HEK293 (cell line): ENCODE measurements around the gene NFKBIB.

Experiments used
- CTCF ChIA-PET: fragments of 350-600 bp; formaldehyde crosslinking; extraction: SDS; loops from one replicate; lab custom pipeline; 2021; ENCODE audit warnings: antibody characterized with exemption; lab: Yijun Ruan, JAX
- POLR2A ChIA-PET: fragments of 300-600 bp; formaldehyde crosslinking; extraction: SDS; loops from one replicate; lab custom pipeline; 2020; ENCODE audit warnings: antibody characterized with exemption, inconsistent platforms; lab: Yijun Ruan, JAX
- H3K27ac ChIP-seq: fragments of 200-500 bp; sonication (Bioruptor generic); 2 replicates; pipeline ENCODE4 v1.5.1; 2014; ENCODE audit warnings: low read depth, low read length, control low read depth, inconsistent platforms; ENCODE audit errors: extremely low read depth
- H3K36me3 ChIP-seq, 2 experiments: fragments of 200-500 bp in 1 of 2; sonication (Bioruptor generic) in 1 of 2; 1 replicate in 1 of 2; 2 replicates in 1 of 2; pipeline ENCODE4 v1.5.1; 2014 to 2017; ENCODE audit warnings: inconsistent platforms in 2 of 2, low read length in 2 of 2; ENCODE audit not compliant: control insufficient read depth in 2 of 2, insufficient read depth in 1 of 2
- H3K4me1 ChIP-seq: fragments of 200-500 bp; sonication (Bioruptor generic); 2 replicates; pipeline ENCODE4 v1.5.1; 2014; ENCODE audit warnings: mild to moderate bottlenecking, low read length, inconsistent platforms; ENCODE audit not compliant: control insufficient read depth, insufficient read depth
- H3K4me3 ChIP-seq: 2 replicates; pipeline ENCODE4 v1.5.1; 2011; ENCODE audit warnings: low read depth, mild to moderate bottlenecking, control low read depth, low read length, moderate library complexity
- H3K9me3 ChIP-seq: fragments of 200-500 bp; sonication (Bioruptor generic); 2 replicates; pipeline ENCODE4 v1.5.1; 2014; ENCODE audit warnings: low read depth, low read length, inconsistent platforms; ENCODE audit not compliant: control insufficient read depth, insufficient read depth
- BCL11A ChIP-seq: fragments of 450-650 bp; formaldehyde crosslinking; IDR thresholded peaks from 2 replicates; pipeline ENCODE4 v1.5.1; 2016; ENCODE audit warnings: low read depth, missing biosample characterization, missing genetic modification characterization
- FEZF1 ChIP-seq: fragments of 450-650 bp; formaldehyde crosslinking; IDR thresholded peaks from 2 replicates; pipeline ENCODE4 v1.5.1; 2016; ENCODE audit warnings: missing biosample characterization, missing genetic modification characterization
- GLIS2 ChIP-seq: fragments of 450-650 bp; formaldehyde crosslinking; IDR thresholded peaks from 2 replicates; pipeline ENCODE4 v1.5.1; 2016; ENCODE audit warnings: missing biosample characterization, missing genetic modification characterization
- MEIS1 ChIP-seq: sonication (generic); formaldehyde crosslinking; IDR thresholded peaks from 2 replicates; pipeline ENCODE4 v1.8.1; 2022; ENCODE audit warnings: missing genetic modification reagents, mild to moderate bottlenecking, borderline replicate concordance
- MZF1 ChIP-seq: fragments of 450-650 bp; formaldehyde crosslinking; IDR thresholded peaks from 2 replicates; pipeline ENCODE4 v1.5.1; 2017; ENCODE audit warnings: missing biosample characterization, missing genetic modification characterization, borderline replicate concordance
- OSR2 ChIP-seq: fragments of 450-650 bp; formaldehyde crosslinking; IDR thresholded peaks from 2 replicates; pipeline ENCODE4 v1.5.1; 2016; ENCODE audit warnings: missing biosample characterization, missing genetic modification characterization
- SP2 ChIP-seq: fragments of 450-650 bp; formaldehyde crosslinking; IDR thresholded peaks from 2 replicates; pipeline ENCODE4 v1.5.1; 2016; ENCODE audit warnings: missing biosample characterization, missing genetic modification characterization
- SP7 ChIP-seq: fragments of 450-650 bp; formaldehyde crosslinking; IDR thresholded peaks from 2 replicates; pipeline ENCODE4 v1.5.1; 2016; ENCODE audit warnings: missing biosample characterization, missing genetic modification characterization
- TRIM28 ChIP-seq: IDR thresholded peaks from 2 replicates; pipeline ENCODE4 v1.6.1; 2011; ENCODE audit warnings: low read length, control low read depth, borderline replicate concordance
- YY2 ChIP-seq: fragments of 450-650 bp; formaldehyde crosslinking; IDR thresholded peaks from 2 replicates; pipeline ENCODE4 v1.5.1; 2016; ENCODE audit warnings: missing biosample characterization, missing genetic modification characterization
- ZBTB48 ChIP-seq: fragments of 450-650 bp; formaldehyde crosslinking; IDR thresholded peaks from 2 replicates; pipeline ENCODE4 v1.5.1; 2016; ENCODE audit warnings: missing biosample characterization, missing genetic modification characterization
- ZNF16 ChIP-seq: fragments of 450-650 bp; formaldehyde crosslinking; IDR thresholded peaks from 2 replicates; pipeline ENCODE4 v1.5.1; 2016; ENCODE audit warnings: low read depth, missing biosample characterization, missing genetic modification characterization
- ZNF19 ChIP-seq: fragments of 450-650 bp; formaldehyde crosslinking; IDR thresholded peaks from 2 replicates; pipeline ENCODE4; 2016; ENCODE audit warnings: missing biosample characterization, missing genetic modification characterization, low read depth
- ZNF202 ChIP-seq: fragments of 450-650 bp; formaldehyde crosslinking; IDR thresholded peaks from 2 replicates; pipeline ENCODE4 v1.5.1; 2016; ENCODE audit warnings: missing biosample characterization, missing genetic modification characterization, borderline replicate concordance
- ZNF37A ChIP-seq: fragments of 450-650 bp; IDR thresholded peaks from 2 replicates; pipeline ENCODE4 v1.5.1; 2018; ENCODE audit warnings: missing biosample characterization, missing genetic modification characterization
- ZNF426 ChIP-seq: fragments of 450-650 bp; formaldehyde crosslinking; IDR thresholded peaks from 2 replicates; pipeline ENCODE4 v1.5.1; 2017; ENCODE audit warnings: missing biosample characterization, missing genetic modification characterization, mild to moderate bottlenecking, inconsistent platforms, moderate library complexity
- ZNF600 ChIP-seq: fragments of 450-650 bp; formaldehyde crosslinking; IDR thresholded peaks from 2 replicates; pipeline ENCODE4 v1.5.1; 2016; ENCODE audit warnings: missing biosample characterization, missing genetic modification characterization
- ZNF626 ChIP-seq: fragments of 450-650 bp; sonication (Bioruptor Pico); formaldehyde crosslinking; IDR thresholded peaks from 2 replicates; pipeline ENCODE4 v1.5.1; 2018; ENCODE audit warnings: missing biosample characterization, missing genetic modification characterization, inconsistent platforms
- ZNF701 ChIP-seq: fragments of 450-650 bp; formaldehyde crosslinking; IDR thresholded peaks from 2 replicates; pipeline ENCODE4 v1.5.1; 2016; ENCODE audit warnings: missing biosample characterization, missing genetic modification characterization
- ZNF707 ChIP-seq: fragments of 450-650 bp; formaldehyde crosslinking; IDR thresholded peaks from 2 replicates; pipeline ENCODE4 v1.5.1; 2016; ENCODE audit warnings: missing biosample characterization, missing genetic modification characterization
- ZNF843 ChIP-seq: fragments of 450-650 bp; formaldehyde crosslinking; IDR thresholded peaks from 2 replicates; pipeline ENCODE4 v1.5.1; 2016; ENCODE audit warnings: missing biosample characterization, missing genetic modification characterization
- TF ChIP-seq, protein P1 (sequence below): fragments of 450-650 bp; formaldehyde crosslinking; IDR thresholded peaks from 2 replicates; pipeline ENCODE4 v1.5.1; 2016; ENCODE audit warnings: missing biosample characterization, missing genetic modification characterization
- TF ChIP-seq, protein P2 (sequence below): fragments of 450-650 bp; formaldehyde crosslinking; IDR thresholded peaks from 2 replicates; pipeline ENCODE4 v1.5.1; 2017; ENCODE audit warnings: missing biosample characterization, missing genetic modification characterization
- TF ChIP-seq, protein P3 (sequence below): fragments of 450-650 bp; formaldehyde crosslinking; IDR thresholded peaks from 2 replicates; pipeline ENCODE4 v1.5.1; 2016; ENCODE audit warnings: missing biosample characterization, missing genetic modification characterization
- TF ChIP-seq, protein P4 (sequence below): fragments of 450-650 bp; formaldehyde crosslinking; IDR thresholded peaks from 2 replicates; pipeline ENCODE4 v1.5.1; 2017; ENCODE audit warnings: missing biosample characterization, missing genetic modification characterization
- TF ChIP-seq, protein P5 (sequence below): fragments of 450-650 bp; formaldehyde crosslinking; IDR thresholded peaks from 2 replicates; pipeline ENCODE4 v1.5.1; 2016; ENCODE audit warnings: missing biosample characterization, missing genetic modification characterization
- TF ChIP-seq, protein P6 (sequence below): fragments of 450-650 bp; formaldehyde crosslinking; IDR thresholded peaks from 2 replicates; pipeline ENCODE4 v1.5.1; 2016; ENCODE audit warnings: missing biosample characterization, missing genetic modification characterization

The NFKBIB gene

DNA sequence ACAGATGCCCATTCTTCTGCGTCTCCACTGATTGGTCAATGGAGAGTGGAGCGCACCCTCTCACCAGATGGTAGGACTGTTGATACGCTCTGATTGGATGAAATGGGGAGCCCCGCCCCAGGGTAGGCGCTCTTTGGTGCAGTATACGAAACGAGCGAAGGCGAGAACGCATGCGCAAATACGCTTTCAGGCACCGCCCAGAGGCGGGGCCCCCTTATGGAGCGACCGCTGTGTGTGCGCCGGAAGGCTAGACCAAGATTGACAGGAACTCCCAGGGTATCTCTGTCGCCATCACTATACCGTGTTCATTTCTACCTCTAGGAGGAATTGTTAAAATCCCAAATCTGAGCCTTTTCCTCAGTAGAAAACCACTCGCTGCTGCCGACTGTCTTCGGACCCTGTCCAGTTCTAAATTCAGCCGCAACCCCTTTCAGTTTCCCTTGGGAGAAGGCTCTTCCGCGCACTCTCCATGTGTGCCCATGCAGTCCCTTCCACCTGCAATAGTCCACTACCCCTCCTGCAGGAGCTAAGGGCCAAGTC is 49.3 kb upstream of the NFKBIB start (continued):
- TF ChIP-seq ZNF707 (tag by site-specific recombination) (no peak), TRIM28 (no peak), ZNF426 (tag by site-specific recombination) (no peak), ZBTB48 (tag by site-specific recombination) (peak; percentile 99; the same call in 1 of the 2 replicates), ZNF626 (tag by site-specific recombination) (no peak), ZNF202 (tag by site-specific recombination) (no peak), SP7 (peak; percentile 69), ZNF843 (peak; percentile 77)

DNA sequence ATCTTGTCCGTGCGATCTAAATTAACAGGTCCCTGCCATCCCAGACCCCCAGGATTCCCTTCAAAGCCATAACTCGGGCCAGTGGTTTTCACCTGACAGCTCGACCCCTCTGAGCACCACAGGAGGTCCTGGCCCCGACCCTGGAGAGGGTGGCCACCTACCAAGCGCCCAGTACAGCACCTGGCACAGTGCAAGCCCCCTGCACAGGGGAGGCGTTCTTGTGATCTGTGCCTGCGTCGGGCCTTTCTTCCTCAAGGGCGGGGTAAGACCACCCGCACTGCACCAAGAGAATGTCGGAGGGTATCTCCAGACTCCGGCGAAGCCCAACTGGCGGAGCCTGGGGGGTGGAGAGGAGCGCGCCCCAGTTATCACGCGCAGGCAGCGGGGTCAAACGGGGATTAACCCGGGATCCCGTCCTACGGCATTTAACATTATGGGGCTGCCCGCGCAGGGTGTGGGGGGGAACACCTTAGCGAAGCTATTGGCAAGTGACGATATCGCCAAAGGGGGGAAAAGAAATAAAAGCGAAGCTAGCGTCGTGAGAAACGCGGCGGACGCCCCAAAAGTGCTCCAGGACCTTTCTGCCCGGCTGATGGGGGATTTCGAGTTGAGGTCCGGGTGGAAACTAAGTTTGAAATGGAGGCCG is 48.7 kb upstream of the NFKBIB start:
- Histone ChIP-seq H3K4me1 (peaks cover 32% of the 10 kb centered on the region), H3K27ac (peak overlapping the region; percentile 96), H3K36me3 (peaks cover 28 to 30% of the 10 kb centered on the region in 2 experiments), H3K9me3 (no peaks in the 10 kb centered on the region), H3K4me3 (peak overlapping the region; percentile 60)
- CTCF ChIA-PET: interaction anchor here (0.6 to 4.1 kb wide), 7 partner anchors 20 to 1905 kb away, joined by 3 to 33 read pairs (median 4); partner anchors contain the start of genes ECH1, MRPS12 and SARS2
- POLR2A ChIA-PET: interaction anchor here (0.6 to 2.3 kb wide), 17 partner anchors 9 to 585 kb away, joined by 3 to 15 read pairs (median 3); partner anchors contain the start of genes ECH1, EIF3K, GGN and MRPS12
- TF ChIP-seq BCL11A (tag by site-specific recombination) (peak; percentile 25; the same call in 1 of the 2 replicates), OSR2 (tag by site-specific recombination) (peak; percentile 50; the same call in 1 of the 2 replicates), YY2 (tag by site-specific recombination) (no peak), MEIS1 (CRISPR knock-in tag) (no peak), FEZF1 (tag by site-specific recombination) (0 out of 2 replicates have a peak, but pooled peaks have one; percentile 24), GLIS2 (tag by site-specific recombination) (peak; percentile 98), SP2 (tag by site-specific recombination) (no peak; the same call in 1 of the 2 replicates), ZNF16 (no peak), ZNF19 (tag by site-specific recombination) (no peak), ZNF600 (peak; percentile 87), ZNF37A (no peak), MZF1 (peak; percentile 20; the same call in 1 of the 2 replicates), ZNF701 (tag by site-specific recombination) (0 out of 2 replicates have a peak, but pooled peaks have one; percentile 12)
- TF ChIP-seq, protein P1, sequence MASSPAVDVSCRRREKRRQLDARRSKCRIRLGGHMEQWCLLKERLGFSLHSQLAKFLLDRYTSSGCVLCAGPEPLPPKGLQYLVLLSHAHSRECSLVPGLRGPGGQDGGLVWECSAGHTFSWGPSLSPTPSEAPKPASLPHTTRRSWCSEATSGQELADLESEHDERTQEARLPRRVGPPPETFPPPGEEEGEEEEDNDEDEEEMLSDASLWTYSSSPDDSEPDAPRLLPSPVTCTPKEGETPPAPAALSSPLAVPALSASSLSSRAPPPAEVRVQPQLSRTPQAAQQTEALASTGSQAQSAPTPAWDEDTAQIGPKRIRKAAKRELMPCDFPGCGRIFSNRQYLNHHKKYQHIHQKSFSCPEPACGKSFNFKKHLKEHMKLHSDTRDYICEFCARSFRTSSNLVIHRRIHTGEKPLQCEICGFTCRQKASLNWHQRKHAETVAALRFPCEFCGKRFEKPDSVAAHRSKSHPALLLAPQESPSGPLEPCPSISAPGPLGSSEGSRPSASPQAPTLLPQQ: no peak; the same call in none of the 2 replicates
- TF ChIP-seq, protein P2, sequence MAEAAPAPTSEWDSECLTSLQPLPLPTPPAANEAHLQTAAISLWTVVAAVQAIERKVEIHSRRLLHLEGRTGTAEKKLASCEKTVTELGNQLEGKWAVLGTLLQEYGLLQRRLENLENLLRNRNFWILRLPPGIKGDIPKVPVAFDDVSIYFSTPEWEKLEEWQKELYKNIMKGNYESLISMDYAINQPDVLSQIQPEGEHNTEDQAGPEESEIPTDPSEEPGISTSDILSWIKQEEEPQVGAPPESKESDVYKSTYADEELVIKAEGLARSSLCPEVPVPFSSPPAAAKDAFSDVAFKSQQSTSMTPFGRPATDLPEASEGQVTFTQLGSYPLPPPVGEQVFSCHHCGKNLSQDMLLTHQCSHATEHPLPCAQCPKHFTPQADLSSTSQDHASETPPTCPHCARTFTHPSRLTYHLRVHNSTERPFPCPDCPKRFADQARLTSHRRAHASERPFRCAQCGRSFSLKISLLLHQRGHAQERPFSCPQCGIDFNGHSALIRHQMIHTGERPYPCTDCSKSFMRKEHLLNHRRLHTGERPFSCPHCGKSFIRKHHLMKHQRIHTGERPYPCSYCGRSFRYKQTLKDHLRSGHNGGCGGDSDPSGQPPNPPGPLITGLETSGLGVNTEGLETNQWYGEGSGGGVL (tag by site-specific recombination): peak; percentile 16; the same call in 1 of the 2 replicates
- TF ChIP-seq, protein P3, sequence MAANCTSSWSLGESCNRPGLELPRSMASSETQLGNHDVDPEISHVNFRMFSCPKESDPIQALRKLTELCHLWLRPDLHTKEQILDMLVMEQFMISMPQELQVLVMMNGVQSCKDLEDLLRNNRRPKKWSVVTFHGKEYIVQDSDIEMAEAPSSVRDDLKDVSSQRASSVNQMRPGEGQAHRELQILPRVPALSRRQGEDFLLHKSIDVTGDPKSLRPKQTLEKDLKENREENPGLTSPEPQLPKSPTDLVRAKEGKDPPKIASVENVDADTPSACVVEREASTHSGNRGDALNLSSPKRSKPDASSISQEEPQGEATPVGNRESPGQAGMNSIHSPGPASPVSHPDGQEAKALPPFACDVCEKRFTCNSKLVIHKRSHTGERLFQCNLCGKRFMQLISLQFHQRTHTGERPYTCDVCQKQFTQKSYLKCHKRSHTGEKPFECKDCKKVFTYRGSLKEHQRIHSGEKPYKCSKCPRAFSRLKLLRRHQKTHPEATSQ (tag by site-specific recombination): 0 out of 2 replicates have a peak, but pooled peaks have one; percentile 17
- TF ChIP-seq, protein P4, sequence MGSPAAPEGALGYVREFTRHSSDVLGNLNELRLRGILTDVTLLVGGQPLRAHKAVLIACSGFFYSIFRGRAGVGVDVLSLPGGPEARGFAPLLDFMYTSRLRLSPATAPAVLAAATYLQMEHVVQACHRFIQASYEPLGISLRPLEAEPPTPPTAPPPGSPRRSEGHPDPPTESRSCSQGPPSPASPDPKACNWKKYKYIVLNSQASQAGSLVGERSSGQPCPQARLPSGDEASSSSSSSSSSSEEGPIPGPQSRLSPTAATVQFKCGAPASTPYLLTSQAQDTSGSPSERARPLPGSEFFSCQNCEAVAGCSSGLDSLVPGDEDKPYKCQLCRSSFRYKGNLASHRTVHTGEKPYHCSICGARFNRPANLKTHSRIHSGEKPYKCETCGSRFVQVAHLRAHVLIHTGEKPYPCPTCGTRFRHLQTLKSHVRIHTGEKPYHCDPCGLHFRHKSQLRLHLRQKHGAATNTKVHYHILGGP (tag by site-specific recombination): no peak
- TF ChIP-seq, protein P5, sequence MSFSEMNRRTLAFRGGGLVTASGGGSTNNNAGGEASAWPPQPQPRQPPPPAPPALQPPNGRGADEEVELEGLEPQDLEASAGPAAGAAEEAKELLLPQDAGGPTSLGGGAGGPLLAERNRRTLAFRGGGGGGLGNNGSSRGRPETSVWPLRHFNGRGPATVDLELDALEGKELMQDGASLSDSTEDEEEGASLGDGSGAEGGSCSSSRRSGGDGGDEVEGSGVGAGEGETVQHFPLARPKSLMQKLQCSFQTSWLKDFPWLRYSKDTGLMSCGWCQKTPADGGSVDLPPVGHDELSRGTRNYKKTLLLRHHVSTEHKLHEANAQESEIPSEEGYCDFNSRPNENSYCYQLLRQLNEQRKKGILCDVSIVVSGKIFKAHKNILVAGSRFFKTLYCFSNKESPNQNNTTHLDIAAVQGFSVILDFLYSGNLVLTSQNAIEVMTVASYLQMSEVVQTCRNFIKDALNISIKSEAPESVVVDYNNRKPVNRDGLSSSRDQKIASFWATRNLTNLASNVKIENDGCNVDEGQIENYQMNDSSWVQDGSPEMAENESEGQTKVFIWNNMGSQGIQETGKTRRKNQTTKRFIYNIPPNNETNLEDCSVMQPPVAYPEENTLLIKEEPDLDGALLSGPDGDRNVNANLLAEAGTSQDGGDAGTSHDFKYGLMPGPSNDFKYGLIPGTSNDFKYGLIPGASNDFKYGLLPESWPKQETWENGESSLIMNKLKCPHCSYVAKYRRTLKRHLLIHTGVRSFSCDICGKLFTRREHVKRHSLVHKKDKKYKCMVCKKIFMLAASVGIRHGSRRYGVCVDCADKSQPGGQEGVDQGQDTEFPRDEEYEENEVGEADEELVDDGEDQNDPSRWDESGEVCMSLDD (tag by site-specific recombination): no peak
- TF ChIP-seq, protein P6, sequence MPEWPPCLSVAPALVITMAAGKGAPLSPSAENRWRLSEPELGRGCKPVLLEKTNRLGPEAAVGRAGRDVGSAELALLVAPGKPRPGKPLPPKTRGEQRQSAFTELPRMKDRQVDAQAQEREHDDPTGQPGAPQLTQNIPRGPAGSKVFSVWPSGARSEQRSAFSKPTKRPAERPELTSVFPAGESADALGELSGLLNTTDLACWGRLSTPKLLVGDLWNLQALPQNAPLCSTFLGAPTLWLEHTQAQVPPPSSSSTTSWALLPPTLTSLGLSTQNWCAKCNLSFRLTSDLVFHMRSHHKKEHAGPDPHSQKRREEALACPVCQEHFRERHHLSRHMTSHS (tag by site-specific recombination): no peak
